ENCODE measurements around the gene PHOX2B.

Gene PHOX2B

GRCh38 chr4:41787931-41788330, 39.4 kb upstream of the PHOX2B start:
- no peak for TF ChIP-seq CTCF (IDR thresholded peaks at IDR 0.05; ENCODE audit: control extremely low read depth, extremely low read depth, low read depth, missing control alignments)
- DNase-seq (ENCODE audit: extremely low spot score) = no peak
- POLR2A ChIA-PET = no interaction called here
- CTCF ChIA-PET = no interaction called here

- TF ChIP-seq CTCF (IDR thresholded peaks at IDR 0.05; ENCODE audit: control extremely low read depth, extremely low read depth, low read depth, missing control alignments) = no peak
- POLR2A ChIA-PET = no interaction called here
- DNase-seq (ENCODE audit: extremely low spot score) = no peak
- CTCF ChIA-PET = interaction anchor here (1.3 kb wide), 1 partner anchor 10 kb away, joined by 3 read pairs; no protein-coding TSS in a partner anchor
These were observed 37.1 kb upstream of the PHOX2B start for GRCh38 chr4:41785665-41786064.

GRCh38 chr4:41784191-41784979, 35.9 kb upstream of the PHOX2B start:
- CTCF ChIA-PET = no interaction called here
- TF ChIP-seq CTCF (IDR thresholded peaks at IDR 0.05; ENCODE audit: control extremely low read depth, extremely low read depth, low read depth, missing control alignments) = no peak
- POLR2A ChIA-PET = no interaction called here
- DNase-seq (ENCODE audit: extremely low spot score) = no peak

- no peak for TF ChIP-seq CTCF (IDR thresholded peaks at IDR 0.05; ENCODE audit: control extremely low read depth, extremely low read depth, low read depth, missing control alignments)
- CTCF ChIA-PET = no interaction called here
- no peak for DNase-seq (ENCODE audit: extremely low spot score)
- POLR2A ChIA-PET = no interaction called here
These were observed 27.9 kb upstream of the PHOX2B start for GRCh38 chr4:41776466-41776865.

GRCh38 chr4:41763729-41764128, 15.2 kb upstream of the PHOX2B start:
- no peak for DNase-seq (ENCODE audit: extremely low spot score)
- CTCF ChIA-PET = interaction anchor here (1.6 to 1.9 kb wide), 2 partner anchors 12 to 16 kb away, joined by 4 to 5 read pairs; partner anchors contain the start of gene PHOX2B
- TF ChIP-seq CTCF (IDR thresholded peaks at IDR 0.05; ENCODE audit: control extremely low read depth, extremely low read depth, low read depth, missing control alignments) = no peak
- POLR2A ChIA-PET = no interaction called here

GRCh38 chr4:41758884-41759283, 10.4 kb upstream of the PHOX2B start:
- TF ChIP-seq CTCF (IDR thresholded peaks at IDR 0.05; ENCODE audit: control extremely low read depth, extremely low read depth, low read depth, missing control alignments) = no peak
- DNase-seq (ENCODE audit: extremely low spot score) = no peak
- ChIA-PET POLR2A (no interaction called here), CTCF (no interaction called here)
